ENCODE measurements around the gene PTGER3.

DNA sequence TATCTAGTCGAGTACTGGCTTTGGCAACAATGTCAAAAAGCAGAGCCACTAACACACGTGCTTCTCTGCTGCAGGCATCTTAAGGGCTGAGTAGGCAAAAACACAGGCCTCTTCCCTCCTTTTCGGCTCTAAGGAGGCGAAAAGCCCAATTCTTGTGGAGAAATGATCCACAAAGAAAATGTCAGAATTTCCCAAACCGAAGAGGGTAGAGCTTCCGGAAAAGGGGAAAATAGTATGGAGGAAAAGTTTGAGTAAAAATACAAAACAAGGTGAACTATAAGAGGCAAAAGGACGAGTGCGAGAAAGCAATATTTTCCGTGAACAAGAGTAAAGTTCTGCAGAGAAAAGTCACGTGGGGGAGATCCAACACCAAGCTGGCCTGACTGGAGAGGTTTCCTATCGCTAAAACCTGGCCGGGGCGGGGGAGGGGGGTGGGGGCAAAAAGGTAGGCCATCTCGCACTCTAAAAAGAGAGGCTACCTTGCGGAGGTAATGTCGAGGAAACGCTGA is 32.7 kb upstream of the PTGER3 start:
- TF ChIP-seq ZSCAN29 (IDR thresholded peaks at IDR 0.05) (no peak), CHD2 (IDR thresholded peaks at IDR 0.05; ENCODE audit: borderline replicate concordance, low read depth, low read length) (no peak), FOXM1 (IDR thresholded peaks at IDR 0.05; ENCODE audit: low read depth, low read length) (no peak), RCOR1 (conservative IDR thresholded peaks at IDR 0.05; ENCODE audit: low read depth, low read length) (no peak), HDAC6 (IDR thresholded peaks at IDR 0.05; ENCODE audit: unreplicated experiment) (no peak), SMAD1 (IDR thresholded peaks at IDR 0.05; ENCODE audit: low read depth, partially characterized antibody) (no peak)
- TF ChIP-seq, protein P1, sequence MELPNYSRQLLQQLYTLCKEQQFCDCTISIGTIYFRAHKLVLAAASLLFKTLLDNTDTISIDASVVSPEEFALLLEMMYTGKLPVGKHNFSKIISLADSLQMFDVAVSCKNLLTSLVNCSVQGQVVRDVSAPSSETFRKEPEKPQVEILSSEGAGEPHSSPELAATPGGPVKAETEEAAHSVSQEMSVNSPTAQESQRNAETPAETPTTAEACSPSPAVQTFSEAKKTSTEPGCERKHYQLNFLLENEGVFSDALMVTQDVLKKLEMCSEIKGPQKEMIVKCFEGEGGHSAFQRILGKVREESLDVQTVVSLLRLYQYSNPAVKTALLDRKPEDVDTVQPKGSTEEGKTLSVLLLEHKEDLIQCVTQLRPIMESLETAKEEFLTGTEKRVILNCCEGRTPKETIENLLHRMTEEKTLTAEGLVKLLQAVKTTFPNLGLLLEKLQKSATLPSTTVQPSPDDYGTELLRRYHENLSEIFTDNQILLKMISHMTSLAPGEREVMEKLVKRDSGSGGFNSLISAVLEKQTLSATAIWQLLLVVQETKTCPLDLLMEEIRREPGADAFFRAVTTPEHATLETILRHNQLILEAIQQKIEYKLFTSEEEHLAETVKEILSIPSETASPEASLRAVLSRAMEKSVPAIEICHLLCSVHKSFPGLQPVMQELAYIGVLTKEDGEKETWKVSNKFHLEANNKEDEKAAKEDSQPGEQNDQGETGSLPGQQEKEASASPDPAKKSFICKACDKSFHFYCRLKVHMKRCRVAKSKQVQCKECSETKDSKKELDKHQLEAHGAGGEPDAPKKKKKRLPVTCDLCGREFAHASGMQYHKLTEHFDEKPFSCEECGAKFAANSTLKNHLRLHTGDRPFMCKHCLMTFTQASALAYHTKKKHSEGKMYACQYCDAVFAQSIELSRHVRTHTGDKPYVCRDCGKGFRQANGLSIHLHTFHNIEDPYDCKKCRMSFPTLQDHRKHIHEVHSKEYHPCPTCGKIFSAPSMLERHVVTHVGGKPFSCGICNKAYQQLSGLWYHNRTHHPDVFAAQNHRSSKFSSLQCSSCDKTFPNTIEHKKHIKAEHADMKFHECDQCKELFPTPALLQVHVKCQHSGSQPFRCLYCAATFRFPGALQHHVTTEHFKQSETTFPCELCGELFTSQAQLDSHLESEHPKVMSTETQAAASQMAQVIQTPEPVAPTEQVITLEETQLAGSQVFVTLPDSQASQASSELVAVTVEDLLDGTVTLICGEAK (IDR thresholded peaks at IDR 0.05; ENCODE audit: borderline replicate concordance), result no peak
- TF ChIP-seq, protein P2, sequence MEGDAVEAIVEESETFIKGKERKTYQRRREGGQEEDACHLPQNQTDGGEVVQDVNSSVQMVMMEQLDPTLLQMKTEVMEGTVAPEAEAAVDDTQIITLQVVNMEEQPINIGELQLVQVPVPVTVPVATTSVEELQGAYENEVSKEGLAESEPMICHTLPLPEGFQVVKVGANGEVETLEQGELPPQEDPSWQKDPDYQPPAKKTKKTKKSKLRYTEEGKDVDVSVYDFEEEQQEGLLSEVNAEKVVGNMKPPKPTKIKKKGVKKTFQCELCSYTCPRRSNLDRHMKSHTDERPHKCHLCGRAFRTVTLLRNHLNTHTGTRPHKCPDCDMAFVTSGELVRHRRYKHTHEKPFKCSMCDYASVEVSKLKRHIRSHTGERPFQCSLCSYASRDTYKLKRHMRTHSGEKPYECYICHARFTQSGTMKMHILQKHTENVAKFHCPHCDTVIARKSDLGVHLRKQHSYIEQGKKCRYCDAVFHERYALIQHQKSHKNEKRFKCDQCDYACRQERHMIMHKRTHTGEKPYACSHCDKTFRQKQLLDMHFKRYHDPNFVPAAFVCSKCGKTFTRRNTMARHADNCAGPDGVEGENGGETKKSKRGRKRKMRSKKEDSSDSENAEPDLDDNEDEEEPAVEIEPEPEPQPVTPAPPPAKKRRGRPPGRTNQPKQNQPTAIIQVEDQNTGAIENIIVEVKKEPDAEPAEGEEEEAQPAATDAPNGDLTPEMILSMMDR (IDR thresholded peaks at IDR 0.05 in 2 of 3, conservative IDR thresholded peaks at IDR 0.05 in 1 of 3; ENCODE audit: control insufficient read depth in 2 of 3, extremely low read depth in 1 of 3, insufficient read depth in 1 of 3, low read depth in 3 of 3, low read length in 3 of 3), result no peak

Measured in GM12878 (cell line).